NCI-H128 (cell line): ENCODE data around the gene CBX3.
"Not testable (repeated sequence)": the region's sequence is repeated elsewhere in the genome, so short reads cannot be mapped to it uniquely, and the experiment has no call there.

ENCODE experiments used
- DNase-seq: peaks from one replicate; lab custom pipeline; 2025; ENCODE audit not compliant: unreplicated experiment; lab: John Stamatoyannopoulos, UW

Gene CBX3

GRCh38 chr7:26187380-26188205 is 14.0 kb upstream of the CBX3 start:
- no peak for DNase-seq

- DNase-seq: no peak
Measured at GRCh38 chr7:26188206-26188956, 13.2 kb upstream of the CBX3 start.

- DNase-seq: no peak
Measured at GRCh38 chr7:26188957-26189541, 12.5 kb upstream of the CBX3 start.

GRCh38 chr7:26189697-26190096 is 11.8 kb upstream of the CBX3 start:
- no peak for DNase-seq

GRCh38 chr7:26190417-26190869 is 11.1 kb upstream of the CBX3 start:
- no peak for DNase-seq

- DNase-seq: no peak
Measured at GRCh38 chr7:26191233-26191973, 10.1 kb upstream of the CBX3 start.

- no peak for DNase-seq
Measured at GRCh38 chr7:26191974-26192479, 9.5 kb upstream of the CBX3 start.

- DNase-seq: no peak
Measured at GRCh38 chr7:26192485-26193087, 9.0 kb upstream of the CBX3 start.

GRCh38 chr7:26193432-26194207 is 7.9 kb upstream of the CBX3 start:
- DNase-seq: no peak

- not testable (repeated sequence) for DNase-seq
Measured at GRCh38 chr7:26194764-26195163, 6.8 kb upstream of the CBX3 start.

GRCh38 chr7:26195182-26195581 is 6.4 kb upstream of the CBX3 start:
- DNase-seq: no peak

- DNase-seq: no peak
Measured at GRCh38 chr7:26195867-26196657, 5.5 kb upstream of the CBX3 start.

- no peak for DNase-seq
Measured at GRCh38 chr7:26197153-26198115, 4.1 kb upstream of the CBX3 start.

GRCh38 chr7:26198133-26198780 is 3.3 kb upstream of the CBX3 start:
- DNase-seq: no peak

GRCh38 chr7:26198781-26199169 is 2.8 kb upstream of the CBX3 start:
- no peak for DNase-seq

- no peak for DNase-seq
Measured at GRCh38 chr7:26199301-26200037, 2.1 kb upstream of the CBX3 start.

- DNase-seq: no peak
Measured at GRCh38 chr7:26200038-26200443, 1.5 kb upstream of the CBX3 start.
